Stimulated activated CD4-positive, alpha-beta T cell treated with anti-CD3 and anti-CD28 coated beads, Interleukin-15, amount 100 ng/mL, for 1 hour (primary cell): ENCODE results near the gene RIPK4.
"Not testable (repeated sequence)": the region's sequence is repeated elsewhere in the genome, so short reads cannot be mapped to it uniquely, and the experiment has no call there.

Experiments
- DNase-seq, 2 donors: peaks; one replicate each; pipeline ENCODE4 v3.0.0-alpha.2; 2020; ENCODE audit warnings: low read depth in 1 of 2, low spot score in 1 of 2

Gene RIPK4

DNA sequence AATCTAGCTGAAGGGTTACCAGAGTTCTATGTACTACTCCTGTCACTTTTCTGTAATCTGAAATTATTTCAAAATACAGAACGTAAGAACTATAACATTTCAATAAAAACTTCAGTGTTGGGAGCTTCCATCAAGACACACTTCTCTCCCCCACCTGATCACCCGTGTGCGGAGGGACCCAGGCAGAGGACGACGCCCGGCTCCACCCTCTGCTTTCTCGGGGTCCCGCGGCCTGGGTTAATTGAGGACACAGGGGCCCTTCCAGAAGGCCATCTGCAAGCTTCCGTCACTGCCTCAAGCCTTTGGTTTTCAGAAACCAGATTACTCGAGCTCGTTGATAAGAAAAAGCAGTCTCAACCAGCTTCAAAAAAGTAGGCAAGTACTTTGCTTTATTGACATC is 27.8 kb downstream of the RIPK4 start:
- DNase-seq, result no peak

DNA sequence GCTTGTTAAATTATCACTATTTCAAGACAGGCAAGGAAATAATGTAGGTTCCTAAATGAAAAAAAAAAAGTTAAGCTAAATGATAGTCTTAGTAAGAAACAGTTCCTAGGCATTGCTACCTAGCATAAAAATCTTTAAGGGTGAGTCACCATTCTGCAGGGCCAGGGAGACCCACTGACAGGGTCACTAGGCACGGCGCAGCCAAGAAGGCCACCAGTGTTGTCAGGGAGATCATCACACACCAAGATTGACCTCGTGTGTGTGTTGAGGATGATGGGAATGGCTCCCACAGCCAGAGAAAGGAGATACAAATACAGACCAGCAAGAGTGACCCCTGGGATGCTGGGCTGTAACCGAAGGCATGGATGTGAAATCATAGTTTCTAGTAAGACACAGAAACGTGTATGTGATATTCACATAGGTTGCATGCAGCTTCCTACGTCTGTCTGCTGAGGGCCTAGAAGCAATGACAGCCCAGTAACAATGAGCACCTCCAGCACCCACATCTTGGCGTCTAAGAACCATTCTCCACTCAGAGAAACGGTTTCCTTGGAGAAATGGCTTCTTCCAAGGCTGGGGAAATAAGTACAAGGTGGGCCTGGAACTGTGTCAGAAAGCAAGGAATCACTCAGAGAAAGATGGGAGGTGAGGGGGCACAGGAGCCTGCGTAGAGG is 29.1 kb downstream of the RIPK4 start:
- DNase-seq, result no peak

DNA sequence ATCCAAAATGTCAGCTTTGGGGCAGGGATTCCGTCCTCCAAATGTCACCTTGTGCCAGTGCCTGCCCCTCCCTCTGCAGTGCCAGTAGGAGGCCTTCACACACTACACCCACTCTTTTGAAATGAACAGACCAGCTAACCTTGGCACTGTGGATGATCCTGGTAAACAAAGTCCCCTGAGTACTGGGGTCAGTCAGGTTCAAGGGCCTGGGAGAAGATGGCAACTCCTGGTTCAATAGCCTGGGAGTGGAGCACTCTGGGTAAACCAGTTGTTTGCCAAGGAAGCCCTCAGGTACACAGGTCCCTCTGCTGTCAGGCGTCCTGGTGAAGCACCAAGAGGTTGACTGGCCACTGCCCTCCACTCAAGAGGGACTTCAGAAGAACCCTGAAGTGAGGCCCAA is 30.4 kb downstream of the RIPK4 start:
- no peak for DNase-seq

DNA sequence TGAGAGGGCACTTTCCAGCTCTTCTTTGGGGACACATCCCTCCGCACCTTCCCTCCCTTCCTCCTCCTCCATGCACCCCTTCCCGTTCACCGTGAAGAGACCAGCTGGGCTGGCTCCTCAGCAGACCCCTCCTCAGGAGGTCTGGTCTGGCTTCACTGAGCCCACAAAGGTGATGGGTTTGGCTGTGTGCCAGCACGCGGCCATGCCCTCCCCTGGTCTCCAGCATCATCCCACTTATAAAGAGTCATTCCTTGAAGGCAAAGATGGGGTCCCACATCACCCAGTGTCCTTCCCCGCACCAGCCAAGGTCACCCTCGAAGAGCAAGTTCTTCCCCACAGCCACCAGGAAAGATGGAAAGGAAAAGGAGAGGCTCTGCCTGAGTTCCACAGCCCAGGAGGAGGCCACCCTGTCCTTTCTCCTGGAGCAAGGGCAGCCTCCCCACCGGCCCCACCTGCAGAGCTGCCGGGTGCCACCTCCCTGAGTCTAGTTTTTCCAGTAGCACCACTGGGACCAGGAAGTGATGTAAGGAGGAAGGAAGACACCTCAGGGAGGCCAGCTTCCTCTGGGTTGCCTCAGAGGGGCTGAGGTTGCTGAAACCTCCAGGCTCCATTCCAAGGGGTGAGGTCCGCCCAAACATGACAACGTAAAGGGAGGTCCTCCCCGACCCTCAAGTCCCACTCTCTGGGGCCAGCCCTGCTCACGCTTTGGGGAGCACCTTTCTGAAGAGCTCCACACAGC is 32.7 kb downstream of the RIPK4 start:
- DNase-seq, result no peak

DNA sequence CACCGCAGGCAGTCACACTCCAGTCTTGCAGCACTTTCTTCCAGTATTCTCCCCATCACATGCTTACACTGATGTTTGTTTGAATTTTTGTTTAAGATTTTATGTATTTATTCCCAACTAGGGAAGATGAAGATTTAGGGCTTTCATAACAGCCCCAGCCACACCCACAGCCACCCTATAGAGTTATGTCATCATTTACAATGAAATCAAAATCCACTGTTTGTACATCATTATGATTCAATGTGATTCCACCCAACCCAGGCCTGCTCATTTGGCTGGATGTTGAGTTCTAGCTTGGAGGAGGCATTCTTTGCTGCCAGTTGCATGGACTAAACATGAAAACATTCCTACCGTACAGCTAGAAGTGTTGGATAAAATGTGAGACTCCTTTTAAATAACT is 35.8 kb downstream of the RIPK4 start:
- DNase-seq, result no peak

DNA sequence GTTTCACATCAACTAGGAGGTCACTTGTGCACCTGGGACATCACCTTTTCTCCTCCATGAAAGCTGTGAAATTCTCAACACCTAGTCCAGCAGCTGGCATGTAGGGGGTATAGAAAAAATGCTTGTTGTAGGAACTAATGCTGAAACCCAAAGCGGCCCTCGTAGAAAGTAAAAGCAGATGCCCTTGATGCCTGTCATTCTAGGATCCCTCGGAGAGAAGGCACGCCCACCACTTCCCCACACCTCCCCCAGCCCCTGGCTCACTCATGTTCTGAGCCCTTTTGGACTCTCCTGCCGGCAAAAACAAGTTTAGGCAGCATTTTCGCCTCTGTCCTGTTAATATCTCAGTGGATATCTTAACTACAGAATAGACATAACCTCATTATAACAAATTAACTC is 36.5 kb downstream of the RIPK4 start:
- no peak for DNase-seq

DNA sequence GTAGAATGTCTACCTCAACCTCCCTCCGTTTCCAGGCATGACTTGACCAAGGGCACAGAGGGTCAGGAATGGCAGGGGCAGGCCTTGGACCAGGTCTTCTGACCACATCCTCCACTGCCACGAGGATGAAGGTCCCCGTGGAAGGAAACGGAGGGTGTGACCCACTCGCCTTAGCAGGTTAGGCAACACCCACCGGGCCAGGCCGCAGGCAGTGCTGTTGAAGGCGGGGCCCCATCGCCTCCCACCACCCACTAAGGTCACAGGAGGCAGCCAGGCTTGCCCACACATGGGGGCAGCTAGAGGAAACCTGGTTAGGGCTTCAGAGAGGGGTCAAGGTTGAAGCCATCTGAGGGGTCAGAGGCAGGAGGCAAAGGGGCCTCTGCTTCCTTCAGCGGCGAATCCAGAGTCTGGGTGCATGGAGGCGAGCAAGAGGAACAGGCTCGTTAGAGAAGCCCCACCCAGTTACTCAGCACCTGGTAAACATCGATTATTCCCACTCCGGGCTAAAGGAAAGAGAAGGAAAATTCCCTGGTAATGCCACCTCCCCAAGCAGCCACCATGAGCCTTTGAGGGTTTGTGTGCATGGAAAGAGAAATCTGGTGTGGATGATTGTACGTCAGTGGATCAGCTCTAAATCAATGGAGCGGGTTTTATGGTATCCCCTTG is 37.0 kb downstream of the RIPK4 start:
- no peak for DNase-seq

DNA sequence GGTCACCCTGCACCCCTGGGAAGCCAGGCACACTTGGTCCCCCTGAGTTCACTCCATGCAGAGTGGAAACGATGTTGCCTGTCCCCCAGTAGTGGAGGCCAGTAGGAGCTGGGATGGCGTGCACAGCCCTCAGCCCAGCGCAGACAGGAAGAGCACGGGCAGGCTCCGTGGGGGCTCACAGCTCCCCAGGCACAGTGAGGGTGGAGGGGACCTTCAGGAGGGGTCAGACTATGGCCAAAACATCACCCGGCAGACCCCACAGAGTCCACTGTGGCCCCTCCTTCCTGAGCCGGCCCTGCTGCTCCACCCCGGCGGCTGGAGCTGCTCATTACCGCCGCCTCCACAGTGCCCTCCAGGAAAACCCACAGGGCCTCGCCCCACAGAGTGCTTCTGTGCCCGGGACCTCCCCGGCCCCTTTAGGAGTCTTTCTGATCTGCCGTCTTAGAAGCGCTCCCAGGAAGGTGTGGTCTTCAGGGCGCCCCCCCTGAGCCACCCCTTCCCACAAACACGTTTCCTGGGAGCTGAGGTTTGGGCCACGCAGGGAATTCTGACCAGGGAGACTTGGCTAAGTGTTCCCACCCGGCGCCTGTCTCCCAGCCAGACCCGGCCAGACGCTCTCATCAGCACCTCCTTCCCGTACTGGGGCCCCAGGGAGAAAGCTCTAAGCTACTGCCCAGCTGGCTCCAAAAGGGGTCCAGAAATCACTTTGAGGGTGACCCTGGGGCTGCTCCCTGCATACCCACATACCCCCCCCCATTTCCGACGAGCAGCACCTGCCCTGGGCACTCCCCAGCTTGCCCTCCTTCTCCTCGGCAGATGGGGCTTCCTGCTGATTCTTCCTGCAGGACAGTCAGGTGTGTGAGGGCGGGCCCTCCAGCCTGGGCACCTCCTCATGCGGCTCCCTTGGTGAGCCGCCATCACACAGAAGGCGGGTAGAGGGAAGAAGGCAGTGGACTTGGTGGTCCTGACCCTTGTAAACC is 38.8 kb downstream of the RIPK4 start:
- no peak for DNase-seq

DNA sequence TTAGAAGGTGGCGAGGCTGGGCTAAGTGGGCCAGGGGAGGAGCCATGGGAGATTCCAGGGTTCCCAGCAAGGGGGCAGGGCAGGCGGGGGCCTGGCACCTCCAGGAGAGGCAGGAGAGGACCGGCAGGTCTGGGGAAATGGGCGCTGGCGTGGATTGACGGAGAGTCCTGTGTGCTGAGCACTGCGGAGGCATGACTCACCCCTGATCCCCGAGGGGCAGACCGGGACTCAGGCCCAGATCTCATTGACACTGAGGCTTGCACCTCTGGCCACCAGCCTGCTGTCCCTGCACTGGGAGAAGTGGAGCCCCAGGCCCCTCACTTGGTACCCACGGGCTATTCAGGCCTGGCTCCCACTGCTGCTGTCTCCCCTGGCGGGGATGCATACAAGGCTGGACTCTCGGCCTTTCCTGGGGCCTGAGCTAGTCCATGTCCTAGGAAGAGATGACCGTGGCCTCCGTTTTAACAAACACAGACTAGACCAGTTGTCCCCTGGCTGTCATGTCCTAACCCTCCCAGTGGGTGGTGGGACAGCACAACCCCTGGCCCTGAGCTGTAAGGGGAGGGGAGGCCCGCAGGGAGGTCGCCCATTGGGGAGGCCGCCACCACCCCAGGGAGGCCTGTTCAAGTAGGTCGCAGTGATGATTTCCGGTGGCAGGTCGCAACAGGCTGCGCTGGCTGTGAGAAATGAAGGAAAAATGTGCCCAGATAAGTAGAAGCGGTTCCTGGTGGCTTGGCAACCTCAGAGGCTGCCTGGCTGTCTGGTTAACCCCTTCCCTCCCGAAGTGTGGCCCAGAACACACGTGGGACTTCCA is 39.7 kb downstream of the RIPK4 start:
- no peak for DNase-seq

DNA sequence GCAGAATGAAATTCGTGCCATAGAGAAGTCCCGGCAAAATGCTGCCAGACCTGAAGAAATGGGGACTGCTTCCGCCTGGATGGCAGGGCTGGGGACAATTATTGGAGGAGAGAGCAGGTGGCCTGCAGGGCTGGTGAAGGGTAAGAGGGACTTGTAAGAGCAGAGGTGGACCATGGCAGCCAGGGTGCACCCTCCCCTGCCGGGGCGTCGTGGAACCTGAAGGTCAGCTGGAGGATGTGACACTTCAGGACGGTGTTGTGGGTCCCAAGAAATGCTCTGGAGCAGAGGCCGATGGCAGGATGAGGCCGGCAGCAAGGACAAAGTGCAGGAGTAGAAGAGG is 40.3 kb downstream of the RIPK4 start:
- DNase-seq, result no peak

DNA sequence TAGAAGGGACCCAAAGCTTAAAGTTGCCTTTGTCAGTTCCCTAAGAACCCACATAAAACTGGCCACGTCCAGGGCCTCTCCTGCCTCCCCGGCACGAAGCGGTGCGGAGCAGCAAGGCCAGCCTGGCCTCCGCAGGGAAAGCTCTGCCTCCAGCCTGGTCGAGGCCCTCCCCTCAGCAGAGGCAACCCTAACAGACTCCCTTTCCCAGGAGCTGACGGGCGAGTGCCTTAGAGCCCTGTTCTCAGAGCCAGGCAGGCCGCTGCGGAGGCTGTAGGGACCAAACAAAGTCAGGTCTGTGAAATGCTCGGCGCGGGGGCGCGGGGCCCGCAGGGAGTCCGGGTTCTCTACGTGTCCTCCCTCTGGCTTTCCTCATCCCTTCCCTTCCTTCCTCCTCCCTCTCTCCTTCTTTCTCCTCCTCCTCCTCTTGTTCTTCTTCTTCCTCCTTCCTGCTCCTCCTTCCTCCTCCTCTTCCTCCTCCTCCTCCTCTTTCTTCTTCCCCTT is 40.7 kb downstream of the RIPK4 start:
- no peak for DNase-seq

DNA sequence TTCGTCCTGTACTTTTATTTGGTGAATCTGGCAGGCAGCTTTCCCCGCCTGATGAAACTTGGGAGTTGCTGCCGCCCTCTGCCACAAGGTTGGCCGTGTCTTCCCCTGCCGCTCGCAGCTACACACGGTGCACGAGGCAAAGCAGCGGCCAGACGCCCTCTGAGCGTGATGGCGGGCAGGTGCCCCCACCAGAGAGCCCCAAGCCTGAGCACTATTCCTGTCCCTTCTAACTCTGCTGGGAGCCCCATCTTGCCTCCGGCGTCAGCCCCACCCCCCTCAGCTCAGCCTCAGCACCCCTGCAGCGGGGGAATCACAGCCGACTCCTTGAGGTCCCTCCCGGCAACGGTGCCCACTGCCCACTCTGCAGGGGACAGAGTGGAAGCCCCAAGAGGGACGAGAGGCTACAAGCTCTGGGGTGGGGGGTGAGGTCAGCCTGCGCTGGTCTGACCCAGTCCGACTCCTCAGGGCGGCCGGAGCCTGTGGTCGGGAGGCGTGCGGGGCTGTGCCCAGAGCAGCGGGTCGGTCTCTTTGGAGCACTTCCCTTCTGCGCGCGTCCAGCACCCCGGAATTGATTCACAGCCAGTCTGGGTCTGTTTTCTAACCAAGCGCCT is 41.3 kb downstream of the RIPK4 start:
- DNase-seq, result no peak

DNA sequence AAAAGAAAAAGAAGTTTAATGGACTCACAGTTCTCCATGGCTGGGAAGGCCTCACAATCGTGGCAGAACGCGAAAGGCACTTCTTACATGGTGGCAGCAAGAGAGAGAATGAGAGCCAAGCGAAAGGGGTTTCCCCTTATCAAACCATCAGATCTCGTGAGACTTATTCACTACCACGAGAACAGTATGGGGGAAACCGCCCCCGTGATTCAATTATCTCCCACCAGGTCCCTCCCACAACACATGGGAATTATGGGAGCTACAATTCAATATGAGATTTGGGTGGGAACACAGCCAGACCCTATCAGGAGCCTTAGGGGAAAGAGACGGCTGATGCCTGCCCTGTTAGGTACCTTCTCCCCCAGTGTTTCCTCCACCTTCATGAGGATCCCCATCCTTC is 43.0 kb downstream of the RIPK4 start:
- DNase-seq, result not testable (repeated sequence)

DNA sequence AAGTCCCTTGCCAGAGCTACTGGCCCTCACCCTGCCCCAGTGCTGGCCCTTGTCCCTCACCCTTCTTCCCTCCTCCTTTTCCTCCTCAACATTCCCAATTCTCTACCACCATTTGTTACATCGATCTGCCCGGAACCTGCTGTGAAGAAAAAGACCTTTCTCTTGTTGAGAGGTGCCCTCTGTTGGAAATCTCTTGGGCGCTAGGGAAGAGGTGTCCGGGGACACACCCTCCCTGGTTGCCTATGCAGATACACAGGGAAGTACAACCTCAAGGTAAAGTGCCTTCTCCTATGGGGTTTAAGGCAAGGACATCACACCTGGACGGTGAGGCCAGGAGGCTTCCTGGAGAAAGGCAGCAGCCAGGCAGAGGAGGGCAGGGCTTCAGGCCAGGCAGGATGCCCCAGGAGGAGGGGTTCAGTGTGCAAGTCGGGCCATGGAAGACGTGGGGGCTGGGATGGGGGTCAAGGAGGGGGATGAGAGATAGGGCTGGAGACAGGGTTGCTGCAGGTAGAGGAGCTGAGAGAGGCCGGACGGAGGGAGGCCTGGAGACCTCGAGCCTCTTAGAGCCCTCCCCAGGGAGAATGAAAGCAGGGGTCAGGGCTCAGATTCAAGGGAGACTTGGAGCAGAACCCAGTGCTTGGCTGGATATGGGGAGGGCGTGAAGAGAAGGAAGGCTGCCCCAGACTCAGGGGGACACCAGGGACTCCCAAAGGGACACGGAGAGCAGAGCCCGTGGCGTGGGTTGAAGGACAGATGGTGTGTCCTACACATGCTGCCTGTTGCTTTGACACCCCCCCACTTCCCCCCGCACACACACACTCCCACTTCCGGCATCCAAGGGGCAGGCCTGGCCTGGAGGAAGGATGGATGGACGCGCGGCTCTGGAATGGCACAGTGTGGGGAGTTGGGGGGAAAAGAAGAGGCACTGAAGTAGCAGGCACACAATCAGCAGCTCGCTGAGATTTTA is 44.5 kb downstream of the RIPK4 start:
- no peak for DNase-seq

DNA sequence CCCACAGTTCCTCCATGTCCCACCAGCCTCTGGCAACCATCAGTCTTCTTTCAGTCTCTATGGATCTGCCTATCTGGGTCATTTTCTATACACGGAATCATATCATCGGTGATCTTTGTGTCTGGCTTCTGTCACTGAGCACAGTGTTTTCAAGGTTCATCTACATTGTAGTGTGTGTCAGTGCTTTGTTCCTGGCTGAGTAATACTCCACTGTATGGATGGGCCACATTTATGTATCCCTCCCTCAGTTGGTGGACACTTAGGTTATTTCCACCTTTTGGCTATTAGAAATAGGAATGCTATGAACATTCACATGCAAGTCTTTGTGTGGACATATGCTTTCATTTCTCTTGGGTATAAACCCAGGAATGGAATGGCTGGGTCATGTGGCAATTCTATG is 46.6 kb downstream of the RIPK4 start:
- DNase-seq, result no peak

DNA sequence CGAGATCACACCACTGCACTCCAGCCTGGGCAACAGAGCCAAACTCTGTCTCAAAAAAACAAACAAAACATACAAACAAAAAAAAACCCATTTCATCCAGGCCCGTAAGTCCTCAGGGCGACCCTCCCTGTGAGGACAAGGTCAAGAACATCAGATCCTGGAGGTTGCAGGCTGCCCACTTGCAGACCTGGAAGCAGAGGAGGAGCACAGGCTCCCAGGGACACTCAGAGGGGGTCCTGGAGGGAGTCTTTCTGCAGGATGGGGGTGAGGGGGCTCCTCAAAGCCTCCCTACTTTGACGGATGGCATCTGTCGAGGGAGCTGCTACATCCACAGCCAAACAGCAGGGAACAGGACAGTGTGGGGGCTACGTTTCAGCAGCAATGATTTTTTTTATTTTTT is 47.2 kb downstream of the RIPK4 start:
- no peak for DNase-seq

DNA sequence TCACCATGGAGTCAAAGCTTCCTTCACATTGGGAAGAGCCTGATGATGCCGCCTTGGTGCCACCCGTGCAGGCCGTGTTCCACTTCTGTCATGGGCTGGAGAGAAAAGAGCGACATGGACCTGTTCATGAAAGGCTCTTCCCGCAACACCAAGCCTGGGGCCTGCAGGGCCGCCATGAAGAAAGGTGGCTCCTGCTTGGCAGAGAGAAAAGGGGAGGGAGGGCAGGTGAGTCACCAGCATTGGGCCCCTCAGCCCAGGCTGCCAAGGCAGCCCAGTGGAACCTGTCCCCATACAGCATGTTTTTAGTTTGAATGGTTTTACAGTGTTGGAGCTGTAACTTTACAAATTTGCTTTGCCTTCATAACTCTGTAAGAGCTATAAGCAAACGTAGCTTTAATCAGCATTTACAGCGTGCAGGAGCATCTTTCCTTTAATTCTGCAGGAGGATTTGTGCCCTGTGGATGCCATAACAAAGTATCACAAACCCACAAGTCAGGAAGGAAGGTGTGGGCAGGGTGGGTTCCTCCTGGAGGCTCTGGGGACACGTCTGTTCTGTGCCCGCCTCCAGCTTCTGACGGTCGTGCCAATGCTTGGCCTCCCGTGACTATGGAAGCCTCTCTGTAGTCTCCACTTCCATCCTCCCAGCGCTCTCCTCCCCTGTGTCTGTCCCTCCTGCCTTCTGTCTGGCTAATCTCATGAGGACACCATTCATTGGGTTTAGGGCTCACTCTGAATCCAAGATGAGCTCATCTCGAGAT is 49.1 kb downstream of the RIPK4 start:
- DNase-seq, result no peak

DNA sequence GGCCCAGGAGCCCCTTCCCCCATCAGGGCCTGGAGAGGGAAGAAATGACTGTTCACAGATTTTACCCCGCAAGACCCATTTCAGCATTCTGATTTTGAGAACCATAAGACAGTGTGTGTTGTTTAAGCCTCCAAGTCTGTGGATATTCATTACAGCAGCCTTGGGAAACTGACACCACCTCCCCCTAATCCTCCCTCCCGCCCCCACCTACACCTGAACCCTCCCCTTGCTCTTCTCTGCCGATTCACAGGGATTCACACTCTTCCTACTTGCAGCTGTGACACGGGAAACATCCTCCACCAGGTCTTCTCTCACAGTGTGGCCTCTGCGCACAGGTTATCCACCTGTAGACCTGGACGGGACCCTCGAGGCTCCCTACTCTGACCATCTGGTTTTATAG is 50.1 kb downstream of the RIPK4 start:
- no peak for DNase-seq
